Right lobe of liver (tissue), 6 donors: ENCODE measurements around the gene SLC43A3. TPM values are rescaled to one million over a fixed set of nuclear protein-coding genes. Genes with fewer than 3 reads are reported as not detected.

ENCODE experiments used
- ATAC-seq, 4 donors: fragments of 200-7000 bp; cut with Tn5 transposase; one replicate each; pipeline ENCODE4 v1.9.1; 2020; ENCODE audit warnings: mild to moderate bottlenecking in 4 of 4, moderate library complexity in 4 of 4
- DNase-seq, 3 donors: peaks; one replicate each; pipeline ENCODE4 v3.0.0-alpha.2; 2020
- H3K27ac ChIP-seq, 3 donors: fragments of 200-600 bp; one replicate each; pipeline ENCODE4 v1.8.0; 2022
- H3K27me3 ChIP-seq, 2 donors: fragments of 200-600 bp; one replicate each; pipeline ENCODE4 v1.8.0; 2022
- H3K36me3 ChIP-seq, 4 donors: fragments of 200-600 bp; sonication (generic) in 1 of 4; one replicate each; pipeline versions ENCODE4 v1.5.1 to v1.8.0; 2017 to 2022; ENCODE audit warnings: control low read depth in 1 of 4
- H3K4me1 ChIP-seq, 4 donors: fragments of 200-600 bp; sonication (generic) in 1 of 4; one replicate each; pipeline versions ENCODE4 v1.5.1 to v1.8.0; 2017 to 2022; ENCODE audit warnings: control low read depth in 1 of 4
- H3K4me3 ChIP-seq, 3 donors: fragments of 200-600 bp; one replicate each; pipeline ENCODE4 v1.8.0; 2022
- H3K9me3 ChIP-seq, 4 donors: fragments of 200-600 bp; sonication (generic) in 1 of 4; one replicate each; pipeline versions ENCODE4 v1.5.1 to v1.8.0; 2017 to 2022; ENCODE audit warnings: control low read depth in 1 of 4
- POLR2A ChIP-seq: fragments of 450-650 bp; IDR thresholded peaks from one replicate; pipeline ENCODE4 v1.6.1; 2017; ENCODE audit warnings: antibody characterized with exemption, mild to moderate bottlenecking
- WGBS: methylation state at CpG from one replicate; pipeline ENCODE4 v1.1.6; 2018; ENCODE audit warnings: low coverage, low lambda C conversion rate; ENCODE audit not compliant: insufficient coverage; ENCODE audit errors: missing lambda C conversion rate; 5-methylcytosine and 5-hydroxymethylcytosine counted together
- intact Hi-C, 2 donors: fragments of 100-400 bp; cut with DNase I; formaldehyde crosslinking; loops; one replicate each; pipeline versions ENCODE4 v1.11.2 to v1.14.1; 2022
- total RNA-seq, 6 experiments: library from RNA; depleted of rRNA in 2 of 6; stranded (reverse); fragments of >200 nt in 2 of 6; fragmentation: NEBNext Ultra II Directional in 3 of 6; extraction: Animal tissue kit (Norgen Biotek cat#: 25700) in 3 of 6; gene quantifications; one replicate each; pipeline versions ENCODE4 v1.1.0 to v1.2.4, GENCODE V29; 2016 to 2023
- TF ChIP-seq, protein P1 (sequence below), 4 donors: fragments of 200-600 bp in 3 of 4; fragments of 450-650 bp in 1 of 4; IDR thresholded peaks; one replicate each; pipeline versions ENCODE4 v1.5.1 to v1.8.0; 2016 to 2022; ENCODE audit warnings: antibody characterized with exemption in 4 of 4, mild to moderate bottlenecking in 2 of 4
- donor health status: DM: no; HTN: yes; CAD: no.
- donor health status: DM: no; HTN: no; CAD: no.
- donor health status: DM: no; HTN: no; CAD: no.
- donor health status: DM: no; HTN: yes; CAD: no.
- donor health status: DM: no; HTN: yes; CAD: no.

Gene SLC43A3
- total RNA-seq, 6 experiments from 2014 or later, result 109 to 259 (median 185) TPM

DNA sequence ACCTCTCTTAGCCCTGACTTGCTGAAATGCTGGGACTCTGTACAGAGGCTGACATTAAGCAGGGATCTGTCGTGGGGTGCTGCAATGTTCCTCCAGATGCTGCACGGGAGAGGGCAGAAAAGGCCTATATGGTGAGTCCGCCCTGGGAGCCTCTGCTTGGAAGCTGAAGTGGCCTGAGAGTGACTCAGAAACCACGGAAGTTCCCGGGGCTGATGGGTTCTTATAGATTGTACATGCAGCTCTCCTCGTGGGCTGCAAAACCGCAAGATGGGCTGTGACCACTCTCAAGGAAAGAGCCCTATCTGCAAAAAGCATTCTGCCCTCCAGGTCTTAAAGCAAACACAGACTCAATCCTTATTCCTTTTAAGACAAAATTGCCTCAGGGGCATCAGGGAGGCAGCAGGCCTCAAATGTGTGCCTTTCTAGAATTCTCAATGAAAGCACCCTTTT lies 5.8 kb upstream of the SLC43A3 start:
- intact Hi-C loops, result no loop called here
- Histone ChIP-seq H3K9me3 (no peaks in the 10 kb centered on the region), H3K27ac (peak overlapping the region in 1 of 3 donors; percentile 83), H3K27me3 (no peaks in the 10 kb centered on the region), H3K36me3 (no peaks in the 10 kb centered on the region), H3K4me1 (peaks cover 0 to 67% (median 23%) of the 10 kb centered on the region in 4 donors), H3K4me3 (no peak overlapping the region)
- WGBS, result 100% methylated on average over 1 of the region's 7 CpGs
- TF ChIP-seq, protein P1, sequence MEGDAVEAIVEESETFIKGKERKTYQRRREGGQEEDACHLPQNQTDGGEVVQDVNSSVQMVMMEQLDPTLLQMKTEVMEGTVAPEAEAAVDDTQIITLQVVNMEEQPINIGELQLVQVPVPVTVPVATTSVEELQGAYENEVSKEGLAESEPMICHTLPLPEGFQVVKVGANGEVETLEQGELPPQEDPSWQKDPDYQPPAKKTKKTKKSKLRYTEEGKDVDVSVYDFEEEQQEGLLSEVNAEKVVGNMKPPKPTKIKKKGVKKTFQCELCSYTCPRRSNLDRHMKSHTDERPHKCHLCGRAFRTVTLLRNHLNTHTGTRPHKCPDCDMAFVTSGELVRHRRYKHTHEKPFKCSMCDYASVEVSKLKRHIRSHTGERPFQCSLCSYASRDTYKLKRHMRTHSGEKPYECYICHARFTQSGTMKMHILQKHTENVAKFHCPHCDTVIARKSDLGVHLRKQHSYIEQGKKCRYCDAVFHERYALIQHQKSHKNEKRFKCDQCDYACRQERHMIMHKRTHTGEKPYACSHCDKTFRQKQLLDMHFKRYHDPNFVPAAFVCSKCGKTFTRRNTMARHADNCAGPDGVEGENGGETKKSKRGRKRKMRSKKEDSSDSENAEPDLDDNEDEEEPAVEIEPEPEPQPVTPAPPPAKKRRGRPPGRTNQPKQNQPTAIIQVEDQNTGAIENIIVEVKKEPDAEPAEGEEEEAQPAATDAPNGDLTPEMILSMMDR (IDR thresholded peaks at IDR 0.05), result no peak
- TF ChIP-seq POLR2A, result no peak
- DNase-seq (peak in 1 of 3 donors; percentile 24), ATAC-seq (no peak)

DNA sequence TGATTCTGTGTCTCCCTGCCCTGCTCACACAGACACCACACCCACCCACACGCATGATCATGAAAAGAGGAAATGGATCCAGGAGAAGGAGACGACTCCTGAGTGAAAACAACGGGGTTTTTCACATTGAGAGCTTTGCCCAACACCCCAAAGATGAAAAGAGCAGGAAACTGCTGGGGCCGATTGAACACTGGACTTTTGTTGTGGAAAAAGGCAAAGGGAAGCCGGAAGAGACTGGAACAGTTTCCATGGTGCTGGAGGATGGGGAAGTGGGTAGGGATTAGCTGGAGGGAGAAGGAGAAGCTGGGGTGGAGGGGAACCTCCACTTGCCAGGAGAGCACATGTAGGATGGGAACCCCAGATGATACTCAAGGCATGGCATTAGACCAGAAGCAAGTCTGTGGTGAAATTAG lies 5.2 kb upstream of the SLC43A3 start:
- 51% methylated on average over 5 of the region's 5 CpGs for WGBS
- Histone ChIP-seq H3K27ac (peak overlapping the region in 1 of 3 donors; percentile 31), H3K27me3 (no peaks in the 10 kb centered on the region), H3K36me3 (no peaks in the 10 kb centered on the region), H3K9me3 (no peaks in the 10 kb centered on the region), H3K4me3 (no peak overlapping the region), H3K4me1 (peaks cover 0 to 67% (median 25%) of the 10 kb centered on the region in 4 donors)
- intact Hi-C loops, result no loop called here
- DNase-seq (peak in 1 of 3 donors; percentile 1), ATAC-seq (no peak)
- no peak for TF ChIP-seq POLR2A
- TF ChIP-seq, protein P1 (IDR thresholded peaks at IDR 0.05), result no peak

DNA sequence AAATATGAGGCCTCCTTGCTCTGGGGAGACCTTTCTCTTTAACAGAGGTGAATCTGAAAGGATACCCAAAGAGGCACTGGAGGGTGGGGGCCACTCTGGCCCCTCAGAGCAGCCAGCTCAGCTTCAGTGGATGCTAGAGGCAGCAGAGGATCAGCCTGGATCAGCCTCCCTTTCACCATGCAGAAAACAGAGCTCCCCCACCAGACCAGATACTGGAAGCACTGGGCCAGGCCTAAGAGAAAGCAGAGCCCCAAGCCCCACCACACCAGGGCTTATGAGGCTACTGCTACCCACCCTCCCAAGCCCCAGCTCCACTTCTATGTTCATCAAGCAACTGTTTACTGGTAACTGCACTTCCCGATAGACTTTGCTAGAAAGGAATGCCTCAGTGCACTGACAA lies 4.0 kb upstream of the SLC43A3 start:
- intact Hi-C loops, result no loop called here
- no peaks in the 10 kb centered on the region for H3K9me3 ChIP-seq
- H3K27me3 ChIP-seq, result no peaks in the 10 kb centered on the region
- ATAC-seq (no peak), DNase-seq (peak in 1 of 3 donors; percentile 40)
- whole genome bisulfite sequencing, result 80% methylated on average over 1 of the region's 1 CpG
- TF ChIP-seq, protein P1 (IDR thresholded peaks at IDR 0.05), result no peak
- TF ChIP-seq POLR2A, result no peak
- H3K27ac ChIP-seq, result peak overlapping the region; percentile 59 to 99 (median 75)
- peaks cover 0 to 75% (median 26%) of the 10 kb centered on the region in 4 donors for H3K4me1 ChIP-seq
- H3K36me3 ChIP-seq, result no peaks in the 10 kb centered on the region
- no peak overlapping the region for H3K4me3 ChIP-seq

DNA sequence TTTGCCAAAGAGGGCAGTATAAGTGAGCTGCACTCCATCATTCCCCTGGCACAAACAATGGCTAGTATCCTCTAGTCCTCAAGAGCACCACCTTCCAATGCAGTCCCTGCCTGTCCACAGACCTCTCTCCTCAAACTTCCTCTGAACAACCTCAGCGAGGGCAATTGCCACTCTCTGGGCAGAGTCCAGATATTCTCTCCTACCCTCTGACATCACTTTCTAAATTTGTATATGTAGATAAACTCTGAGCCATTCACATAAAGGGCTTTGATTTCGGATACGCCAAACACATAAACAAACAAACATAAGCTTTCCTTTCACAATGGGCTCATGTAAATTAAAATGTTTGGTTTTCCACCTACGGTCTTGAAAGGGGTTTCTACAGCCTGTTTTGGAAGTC lies 3.0 kb upstream of the SLC43A3 start:
- TF ChIP-seq, protein P1 (IDR thresholded peaks at IDR 0.05), result no peak
- peak; percentile 61 for TF ChIP-seq POLR2A
- ATAC-seq, result peak; percentile 12 to 24 (median 17)
- peak in 1 of 3 donors; percentile 49 for DNase-seq
- WGBS, result 34% methylated on average over 4 of the region's 4 CpGs
- Histone ChIP-seq H3K27me3 (no peaks in the 10 kb centered on the region), H3K4me3 (no peak overlapping the region), H3K9me3 (no peaks in the 10 kb centered on the region), H3K36me3 (no peaks in the 10 kb centered on the region), H3K27ac (peak overlapping the region; percentile 59 to 99 (median 75)), H3K4me1 (peaks cover 0 to 75% (median 28%) of the 10 kb centered on the region in 4 donors)
- intact Hi-C loops, result no loop called here
